KOPT-K1 (cell line): ENCODE data around the gene IGF1.
"Not testable (repeated sequence)": the region's sequence is repeated elsewhere in the genome, so short reads cannot be mapped to it uniquely, and the experiment has no call there.

Experiments used
- H3K27ac ChIP-seq: fragments of 200-600 bp; sonication (generic); 2 replicates; pipeline ENCODE4 v1.5.1; 2016; ENCODE audit warnings: antibody characterized with exemption, mild to moderate bottlenecking, low read depth, low read length; ENCODE audit not compliant: poor library complexity, severe bottlenecking
- H3K36me3 ChIP-seq: fragments of 200-600 bp; sonication (generic); 2 replicates; pipeline ENCODE4 v1.5.1; 2017; ENCODE audit warnings: antibody characterized with exemption, mild to moderate bottlenecking, low read length, moderate library complexity; ENCODE audit not compliant: insufficient read depth
- H3K9me3 ChIP-seq: fragments of 200-600 bp; sonication (generic); 2 replicates; pipeline ENCODE4 v1.5.1; 2017; ENCODE audit warnings: antibody characterized with exemption, low read length, mild to moderate bottlenecking; ENCODE audit not compliant: insufficient read depth, poor library complexity, severe bottlenecking

The IGF1 gene

DNA sequence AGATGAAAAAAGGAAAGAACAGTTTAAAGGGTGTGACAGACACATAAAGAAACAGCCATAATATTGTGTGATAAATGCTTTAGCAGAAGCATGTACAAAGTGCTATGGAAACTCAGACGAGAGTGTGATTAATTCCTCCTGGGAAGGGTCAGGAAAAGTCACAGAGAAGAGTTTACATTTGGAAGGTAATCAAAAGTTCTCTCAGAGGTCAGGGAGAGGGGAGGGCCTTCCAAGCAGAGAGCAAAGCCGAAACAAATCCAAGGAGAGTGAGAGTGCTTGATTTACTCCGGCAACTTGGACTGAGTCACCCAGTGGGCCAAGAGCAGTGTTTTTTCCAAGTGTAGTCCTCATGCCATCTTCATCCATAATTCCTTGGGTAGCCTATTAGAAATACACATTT, 108.3 kb downstream of the IGF1 start:
- H3K9me3 ChIP-seq: peaks cover 5% of the 10 kb centered on the region
- no peaks in the 10 kb centered on the region for H3K36me3 ChIP-seq
- no peak overlapping the region for H3K27ac ChIP-seq

DNA sequence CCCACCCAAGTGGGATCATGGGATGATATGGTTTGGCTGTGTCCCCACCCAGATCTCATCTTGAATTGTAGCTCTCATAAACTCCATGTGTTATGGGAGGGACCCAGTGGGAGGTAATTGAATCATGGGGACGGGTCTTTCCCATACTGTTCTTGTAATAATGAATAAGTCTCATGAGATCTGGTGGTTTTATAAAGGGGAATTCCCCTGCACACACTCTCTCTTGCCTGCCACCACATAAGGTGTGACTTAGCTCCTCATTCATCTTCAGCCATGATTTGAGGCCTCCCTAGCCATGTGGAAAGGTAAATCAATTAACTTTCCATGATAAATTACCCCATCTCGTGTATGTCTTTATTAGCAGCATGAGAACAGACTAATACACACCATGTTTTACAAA, 109.2 kb downstream of the IGF1 start:
- H3K36me3 ChIP-seq: no peaks in the 10 kb centered on the region
- no peak overlapping the region for H3K27ac ChIP-seq
- H3K9me3 ChIP-seq: peaks cover 5% of the 10 kb centered on the region

DNA sequence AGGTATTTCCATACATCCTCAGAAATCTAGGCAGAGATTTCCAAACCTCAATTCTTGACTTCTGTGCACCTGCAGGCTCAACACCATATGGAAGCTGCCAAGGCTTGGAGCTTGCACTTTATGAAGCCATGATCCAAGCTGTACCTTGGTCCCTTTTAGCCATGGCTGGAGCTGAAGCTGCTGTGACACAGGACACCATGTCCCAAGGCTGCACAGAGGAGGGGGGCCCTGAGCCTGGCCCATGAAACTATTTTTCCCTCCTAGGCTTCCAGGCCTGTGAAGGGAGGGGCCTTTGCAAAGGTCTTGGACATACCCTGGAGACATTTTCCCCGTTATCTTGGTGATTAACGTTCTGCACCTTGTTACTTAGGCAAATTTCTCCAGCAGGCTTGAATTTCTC, 110.5 kb downstream of the IGF1 start:
- H3K9me3 ChIP-seq: peaks cover 5% of the 10 kb centered on the region
- H3K36me3 ChIP-seq: no peaks in the 10 kb centered on the region
- H3K27ac ChIP-seq: no peak overlapping the region

DNA sequence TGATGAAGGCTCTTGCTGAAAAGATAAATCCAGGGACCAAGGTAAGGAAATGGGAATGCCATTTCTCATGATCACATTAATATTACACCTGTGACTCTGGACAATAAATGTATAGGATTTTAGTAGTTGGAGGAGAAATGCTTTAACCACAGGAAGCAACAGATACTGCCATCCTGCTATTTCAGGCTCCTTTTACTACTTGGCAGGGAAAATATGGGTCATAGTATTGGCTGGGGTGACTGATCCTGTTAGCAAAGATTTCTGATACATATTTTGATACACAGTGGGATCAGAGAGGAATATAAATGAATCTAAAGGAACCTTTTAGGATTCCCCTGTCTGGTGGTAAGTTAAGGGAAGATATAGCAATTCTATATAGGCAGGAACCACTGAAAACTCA, 115.0 kb downstream of the IGF1 start:
- Histone ChIP-seq H3K36me3 (no peaks in the 10 kb centered on the region), H3K27ac (no peak overlapping the region), H3K9me3 (peaks cover 5% of the 10 kb centered on the region)

DNA sequence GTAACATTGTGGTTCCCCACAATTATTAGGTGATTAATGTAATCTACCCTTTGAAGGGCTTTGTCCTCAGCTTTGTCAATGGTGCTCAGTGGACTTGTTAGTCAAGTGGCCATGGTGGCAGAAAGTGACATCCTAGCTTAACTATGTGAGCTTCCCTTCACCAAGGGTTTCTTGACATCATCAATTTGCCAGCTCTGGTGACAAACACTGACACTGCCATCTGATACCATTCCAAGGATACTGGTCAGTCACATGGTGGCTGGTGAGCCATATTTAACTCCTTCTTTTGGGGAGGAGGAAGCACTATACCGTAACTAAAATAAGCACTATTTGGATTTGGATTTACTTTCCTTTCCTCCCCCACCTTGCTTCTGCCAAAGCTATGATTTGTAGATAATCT, 115.7 kb downstream of the IGF1 start:
- Histone ChIP-seq H3K36me3 (no peaks in the 10 kb centered on the region), H3K27ac (no peak overlapping the region), H3K9me3 (peaks cover 5% of the 10 kb centered on the region)

DNA sequence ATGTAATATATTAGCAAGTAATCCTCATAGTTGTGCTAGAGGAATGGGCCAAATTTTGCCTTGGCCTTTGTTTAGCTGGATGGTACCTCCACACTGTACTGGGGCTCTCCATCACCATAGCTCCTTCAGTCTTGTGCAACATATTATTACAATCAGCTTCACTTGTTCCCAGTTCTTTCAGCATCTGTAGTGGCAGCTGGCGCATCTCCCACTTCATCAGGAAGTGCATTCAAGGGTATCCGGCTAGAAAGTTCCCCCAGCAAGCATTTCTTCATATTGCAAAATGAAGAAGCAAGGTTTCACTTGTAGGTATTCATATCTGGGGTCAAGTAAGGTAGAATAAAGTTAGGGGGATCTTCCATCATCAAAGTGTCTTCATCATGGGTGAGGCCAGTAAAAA, 123.7 kb downstream of the IGF1 start:
- no peak overlapping the region for H3K27ac ChIP-seq
- no peaks in the 10 kb centered on the region for H3K36me3 ChIP-seq
- peaks cover 15% of the 10 kb centered on the region for H3K9me3 ChIP-seq

DNA sequence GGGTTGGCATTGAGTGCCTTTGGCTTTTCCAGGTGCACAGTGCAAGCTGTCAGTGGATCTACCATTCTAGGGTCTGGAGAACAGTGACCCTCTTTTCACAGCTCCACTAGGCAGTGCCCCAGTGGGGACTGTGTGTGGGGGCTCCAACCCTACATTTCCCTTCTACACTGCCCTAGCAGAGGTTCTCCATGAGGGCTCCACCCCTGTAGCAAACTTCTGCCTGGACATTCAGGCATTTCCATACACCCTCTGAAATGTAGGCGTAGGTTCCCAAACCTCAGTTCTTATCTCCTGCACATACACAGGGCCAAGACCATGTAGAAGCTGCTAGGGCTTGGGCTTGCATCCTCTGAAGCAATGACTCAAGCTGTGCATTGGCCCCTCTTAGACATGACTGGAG, 126.1 kb downstream of the IGF1 start:
- not testable (repeated sequence) for H3K36me3 ChIP-seq, H3K27ac ChIP-seq
- peaks cover 15% of the 10 kb centered on the region for H3K9me3 ChIP-seq

DNA sequence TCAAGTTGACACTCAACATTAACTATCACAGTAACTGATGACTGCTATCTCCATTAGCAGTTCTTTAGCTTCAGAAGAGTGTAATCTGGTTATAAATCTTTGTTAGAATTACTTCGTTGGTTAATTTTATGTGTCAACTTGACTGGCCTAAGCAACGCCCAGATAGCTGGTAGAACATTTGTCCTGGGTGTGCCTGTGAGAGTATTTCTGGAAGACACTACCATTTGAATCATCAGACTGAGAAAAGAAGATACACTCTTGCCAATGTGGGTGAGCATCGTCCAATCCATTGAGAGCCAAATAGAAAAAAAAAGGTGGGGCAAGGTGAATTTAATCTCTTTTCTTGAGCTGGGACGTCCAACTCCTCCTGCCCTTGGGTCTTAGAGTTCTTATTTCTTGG, 129.0 kb downstream of the IGF1 start:
- no peak overlapping the region for H3K27ac ChIP-seq
- no peaks in the 10 kb centered on the region for H3K36me3 ChIP-seq
- H3K9me3 ChIP-seq: peaks cover 15% of the 10 kb centered on the region

DNA sequence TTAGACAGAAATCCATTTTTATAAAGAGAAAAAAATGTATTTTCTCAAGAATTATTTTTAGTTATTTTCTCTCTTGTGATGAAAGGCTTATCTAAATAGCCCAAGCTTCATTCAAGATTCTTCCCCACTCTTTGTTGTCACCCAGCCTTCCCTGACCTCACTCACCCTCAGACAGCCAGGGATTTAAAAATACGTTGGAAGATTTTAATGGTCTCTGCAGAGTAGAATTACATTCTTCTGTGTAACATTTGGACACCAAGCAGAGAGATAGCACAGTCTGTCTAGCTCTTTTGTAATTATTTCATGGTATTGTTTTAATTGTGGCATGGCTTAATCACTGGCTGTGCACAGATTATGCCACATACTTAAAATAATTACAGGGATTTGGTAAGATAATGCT, 130.3 kb downstream of the IGF1 start:
- no peak overlapping the region for H3K27ac ChIP-seq
- H3K36me3 ChIP-seq: no peaks in the 10 kb centered on the region
- H3K9me3 ChIP-seq: peaks cover 15% of the 10 kb centered on the region

DNA sequence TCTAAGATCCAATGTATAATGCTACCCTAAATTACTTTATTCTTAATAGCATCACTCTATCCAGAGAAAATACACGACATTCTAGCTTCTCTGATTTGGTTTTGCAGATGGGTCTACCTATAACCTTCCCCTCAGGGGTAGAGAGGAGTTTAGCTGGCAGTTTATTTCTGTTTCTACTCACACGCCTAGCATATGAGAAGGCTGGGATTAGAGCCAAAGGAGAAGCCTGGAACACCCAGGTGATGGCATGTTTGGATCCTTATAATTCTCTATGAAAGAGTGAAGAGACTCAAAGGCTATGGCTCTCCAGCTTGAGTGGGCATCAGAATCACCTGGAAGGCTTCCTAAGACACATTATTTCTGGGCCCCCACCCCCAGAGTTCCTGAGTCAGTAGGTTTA, 131.3 kb downstream of the IGF1 start:
- Histone ChIP-seq H3K27ac (no peak overlapping the region), H3K36me3 (no peaks in the 10 kb centered on the region), H3K9me3 (peaks cover 9% of the 10 kb centered on the region)

DNA sequence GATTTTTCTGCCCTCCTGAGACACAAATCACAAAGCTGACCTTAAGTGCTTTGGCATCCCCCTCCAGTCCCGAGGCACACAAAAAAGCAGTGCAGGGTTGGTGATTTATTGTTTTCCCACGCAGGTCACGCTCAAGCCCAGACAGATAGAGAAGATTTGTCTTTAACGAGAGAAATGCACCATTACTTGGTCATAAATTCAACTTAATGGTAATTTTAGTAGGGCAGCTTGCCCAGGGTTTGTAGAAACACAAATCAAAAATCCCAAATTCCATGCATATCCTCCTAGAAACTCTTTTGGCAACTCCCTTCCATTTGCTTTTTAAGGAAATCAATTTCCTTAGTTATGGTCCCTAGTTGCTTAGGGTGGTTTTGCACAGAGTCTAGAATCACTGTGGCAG, 132.6 kb downstream of the IGF1 start:
- H3K27ac ChIP-seq: no peak overlapping the region
- H3K36me3 ChIP-seq: no peaks in the 10 kb centered on the region
- no peaks in the 10 kb centered on the region for H3K9me3 ChIP-seq
